Erythroblast (primary cell): Measurements from ENCODE around the gene RASD2.

Source experiments
- GATA1 ChIP-seq: IDR thresholded peaks from 2 replicates; pipeline ENCODE4 v1.6.1; 2011; ENCODE audit warnings: low read depth, mild to moderate bottlenecking, control low read depth, low read length, moderate library complexity
- POLR2A ChIP-seq: IDR thresholded peaks from 2 replicates; pipeline ENCODE4 v1.6.1; 2011; ENCODE audit warnings: mild to moderate bottlenecking, low read length

DNA sequence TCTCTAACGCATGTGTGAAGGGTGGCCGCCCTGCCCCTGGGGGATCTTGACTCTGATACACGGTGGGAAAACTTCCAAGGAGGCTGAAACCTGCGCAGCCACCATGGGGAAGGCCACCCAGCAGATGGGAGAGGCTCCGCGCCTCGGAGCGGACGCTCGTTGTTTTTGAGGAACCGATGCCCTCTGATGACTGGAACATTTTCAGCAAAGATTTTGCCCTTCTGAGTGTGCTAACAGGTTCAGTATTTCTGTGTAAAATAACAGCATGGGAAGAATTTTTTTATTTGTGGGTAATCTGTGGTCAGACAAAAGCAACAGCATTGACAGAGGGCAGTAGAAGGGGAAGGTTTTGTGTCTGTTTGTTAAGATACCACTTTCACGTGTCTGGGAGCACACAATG, 59.8 kb downstream of the RASD2 start:
- TF ChIP-seq POLR2A (no peak), GATA1 (no peak)
